ENCODE data around the gene SLC34A3. TPM values are rescaled to one million over a fixed set of nuclear protein-coding genes. Genes with fewer than 3 reads are reported as not detected.
"Not testable (repeated sequence)": the region's sequence is repeated elsewhere in the genome, so short reads cannot be mapped to it uniquely, and the experiment has no call there.

SLC34A3 gene
- total and polyA plus RNA-seq, 4 donors: 0.03 to 0.65 (median 0.12) TPM; not detected in 1

DNA sequence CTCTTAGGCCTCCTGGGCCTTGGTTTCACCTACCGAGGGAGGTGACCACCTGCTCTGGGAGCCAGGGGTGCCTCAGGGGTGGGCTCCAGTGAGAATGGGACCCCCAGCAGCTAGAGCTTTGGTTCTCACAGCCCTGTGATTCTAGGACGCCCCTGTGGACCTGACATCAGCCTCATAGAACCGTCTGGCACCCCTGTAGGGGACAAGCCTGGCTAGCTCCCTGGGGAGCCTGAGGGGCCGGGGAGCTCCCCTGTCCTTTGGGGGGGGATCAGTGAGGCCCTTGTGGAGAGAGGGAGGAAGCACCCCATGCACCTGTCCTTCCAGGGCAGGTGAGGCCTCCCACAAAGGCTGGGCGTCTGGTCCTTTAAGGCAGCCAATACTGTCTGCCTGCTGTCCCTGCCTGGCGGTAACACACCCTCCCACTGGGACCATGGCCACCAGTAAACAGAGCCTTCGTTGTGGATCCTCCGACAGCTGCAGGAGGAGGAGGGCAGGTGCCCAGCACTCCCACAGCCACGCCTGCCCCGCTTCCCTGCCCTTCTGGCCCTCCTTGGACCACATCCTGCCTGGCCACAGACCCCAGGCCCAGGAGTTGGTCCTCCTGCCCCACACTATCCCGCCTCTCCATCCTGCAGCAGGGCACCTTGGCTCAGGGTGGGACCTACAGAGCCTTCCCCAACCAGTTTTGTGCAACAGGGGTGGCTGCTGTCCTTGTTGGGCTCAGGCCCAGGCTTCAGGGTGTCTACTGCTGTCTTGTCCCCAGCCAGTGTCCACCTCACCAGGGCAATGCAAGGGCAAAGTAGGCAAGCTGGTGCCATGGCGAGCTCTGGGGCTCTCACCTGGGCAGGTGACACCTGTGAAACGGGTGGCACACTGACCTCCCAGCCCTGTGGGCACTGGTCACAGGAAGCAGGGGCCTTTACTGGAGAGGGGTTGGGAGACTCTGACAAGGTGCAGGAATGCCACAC lies 7.3 kb downstream of the SLC34A3 start:
- TF ChIP-seq, protein P1, sequence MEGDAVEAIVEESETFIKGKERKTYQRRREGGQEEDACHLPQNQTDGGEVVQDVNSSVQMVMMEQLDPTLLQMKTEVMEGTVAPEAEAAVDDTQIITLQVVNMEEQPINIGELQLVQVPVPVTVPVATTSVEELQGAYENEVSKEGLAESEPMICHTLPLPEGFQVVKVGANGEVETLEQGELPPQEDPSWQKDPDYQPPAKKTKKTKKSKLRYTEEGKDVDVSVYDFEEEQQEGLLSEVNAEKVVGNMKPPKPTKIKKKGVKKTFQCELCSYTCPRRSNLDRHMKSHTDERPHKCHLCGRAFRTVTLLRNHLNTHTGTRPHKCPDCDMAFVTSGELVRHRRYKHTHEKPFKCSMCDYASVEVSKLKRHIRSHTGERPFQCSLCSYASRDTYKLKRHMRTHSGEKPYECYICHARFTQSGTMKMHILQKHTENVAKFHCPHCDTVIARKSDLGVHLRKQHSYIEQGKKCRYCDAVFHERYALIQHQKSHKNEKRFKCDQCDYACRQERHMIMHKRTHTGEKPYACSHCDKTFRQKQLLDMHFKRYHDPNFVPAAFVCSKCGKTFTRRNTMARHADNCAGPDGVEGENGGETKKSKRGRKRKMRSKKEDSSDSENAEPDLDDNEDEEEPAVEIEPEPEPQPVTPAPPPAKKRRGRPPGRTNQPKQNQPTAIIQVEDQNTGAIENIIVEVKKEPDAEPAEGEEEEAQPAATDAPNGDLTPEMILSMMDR (IDR thresholded peaks at IDR 0.05; ENCODE audit: control extremely low read depth, extremely low read depth): no peak
- DNase-seq (no peak), ATAC-seq (ENCODE audit: insufficient read depth, low FRiP score) (no peak)
- Histone ChIP-seq H3K9ac (ENCODE audit: insufficient read depth in 1 of 2, low read length in 2 of 2) (no peak overlapping the region), H3K4me1 (ENCODE audit: control insufficient read depth in 5 of 5, insufficient read depth in 5 of 5, low read length in 5 of 5) (peaks cover 0 to 26% (median 9%) of the 10 kb centered on the region in 5 donors), H3K9me3 (ENCODE audit: control insufficient read depth in 4 of 4, insufficient read depth in 3 of 4, low read length in 3 of 4) (no peaks in the 10 kb centered on the region), H3K36me3 (ENCODE audit: control insufficient read depth in 4 of 4, insufficient read depth in 4 of 4, low read length in 4 of 4) (peaks cover 0 to 11% (median 6%) of the 10 kb centered on the region in 4 donors), H3K27me3 (ENCODE audit: control insufficient read depth in 3 of 3, insufficient read depth in 3 of 3, low read length in 2 of 3) (no peaks in the 10 kb centered on the region), H3K4me3 (no peak overlapping the region), H3K27ac (ENCODE audit: low read depth in 1 of 2, low read length in 1 of 2) (no peak overlapping the region)
- WGBS, 2 donors: 82 to 83% methylated on average over 13 of the region's 13 CpGs

DNA sequence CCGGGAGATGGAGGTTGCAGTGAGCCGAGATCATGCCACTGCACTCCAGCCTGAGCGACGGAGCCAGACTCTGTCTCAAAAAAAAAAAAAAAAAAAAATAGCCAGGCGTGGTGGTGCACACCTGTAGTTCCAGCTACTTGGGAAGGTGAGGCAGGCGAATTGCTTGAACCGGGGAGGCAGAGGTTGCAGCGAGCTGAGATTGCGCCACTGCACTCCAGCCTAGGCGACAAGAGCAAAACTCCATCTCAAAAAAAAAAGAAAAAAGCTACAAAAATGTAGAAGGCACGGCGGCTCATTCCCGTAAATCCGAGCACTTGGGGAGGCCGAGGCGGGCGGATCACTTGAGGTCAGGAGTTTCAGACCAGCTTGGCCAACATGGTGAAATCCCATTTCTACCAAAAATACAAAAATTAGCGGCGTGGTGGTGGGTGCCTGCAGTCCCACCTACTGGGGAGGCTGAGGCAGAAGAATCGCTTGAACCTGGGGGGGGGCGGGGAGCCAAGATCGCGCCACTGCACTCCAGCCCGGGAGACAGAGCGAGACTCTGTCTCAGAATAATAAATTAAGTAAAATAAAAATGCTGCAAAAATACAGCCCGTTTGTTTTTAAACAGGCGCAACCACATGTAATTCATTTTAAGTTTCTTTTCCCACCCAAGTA lies 9.0 kb downstream of the SLC34A3 start:
- not testable (repeated sequence) for H3K27me3 ChIP-seq (ENCODE audit: control insufficient read depth in 3 of 3, insufficient read depth in 3 of 3, low read length in 2 of 3); DNase-seq; H3K9me3 ChIP-seq (ENCODE audit: control insufficient read depth in 4 of 4, insufficient read depth in 3 of 4, low read length in 3 of 4); ATAC-seq (ENCODE audit: insufficient read depth, low FRiP score)
- Histone ChIP-seq H3K36me3 (ENCODE audit: control insufficient read depth in 4 of 4, insufficient read depth in 4 of 4, low read length in 4 of 4) (peaks cover 0 to 20% (median 12%) of the 10 kb centered on the region in 4 donors), H3K27ac (ENCODE audit: low read depth in 1 of 2, low read length in 1 of 2) (peak overlapping the region; percentile 97), H3K4me3 (peak overlapping the region; percentile 47), H3K9ac (ENCODE audit: insufficient read depth in 1 of 2, low read length in 2 of 2) (peak overlapping the region in 1 of 2 donors; percentile 53), H3K4me1 (ENCODE audit: control insufficient read depth in 5 of 5, insufficient read depth in 5 of 5, low read length in 5 of 5) (peaks cover 0 to 27% (median 9%) of the 10 kb centered on the region in 5 donors)
- WGBS, 2 donors: 50 to 51% methylated on average over 27 of the region's 27 CpGs

DNA sequence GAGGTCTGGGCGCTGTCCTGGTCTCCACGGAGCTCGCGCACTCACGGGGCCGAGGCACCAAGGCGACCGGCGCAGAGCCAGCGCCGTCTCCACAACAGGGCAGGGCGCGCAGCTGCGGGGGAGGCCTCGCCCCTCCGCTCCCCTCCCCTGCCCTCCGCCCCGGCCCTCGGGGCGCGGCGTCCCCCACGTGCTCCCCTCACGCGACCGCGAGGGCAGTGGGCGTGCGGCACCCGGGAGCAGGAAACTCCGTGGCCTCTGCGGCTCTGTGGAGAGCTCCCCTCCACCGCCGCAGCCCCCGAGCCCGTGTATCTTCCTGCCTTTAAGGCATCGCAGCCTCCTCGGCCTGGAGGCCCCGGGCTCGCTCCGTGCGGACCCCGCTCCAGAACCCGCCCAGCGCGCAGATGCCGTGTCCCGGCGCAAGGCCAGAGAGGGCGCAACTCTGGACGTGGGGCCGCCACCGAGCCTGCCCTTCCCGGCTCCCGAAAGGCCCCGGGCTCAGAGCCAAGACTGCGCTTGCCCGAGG lies 9.7 kb downstream of the SLC34A3 start:
- H3K36me3 ChIP-seq (ENCODE audit: control insufficient read depth in 4 of 4, insufficient read depth in 4 of 4, low read length in 4 of 4): peaks cover 0 to 20% (median 12%) of the 10 kb centered on the region in 4 donors
- TF ChIP-seq, protein P1 (IDR thresholded peaks at IDR 0.05; ENCODE audit: control extremely low read depth, extremely low read depth): no peak
- no peaks in the 10 kb centered on the region for H3K27me3 ChIP-seq (ENCODE audit: control insufficient read depth in 3 of 3, insufficient read depth in 3 of 3, low read length in 2 of 3)
- peak overlapping the region; percentile 47 for H3K4me3 ChIP-seq
- peak; percentile 15 for ATAC-seq (ENCODE audit: insufficient read depth, low FRiP score)
- H3K9ac ChIP-seq (ENCODE audit: insufficient read depth in 1 of 2, low read length in 2 of 2): peak overlapping the region in 1 of 2 donors; percentile 53
- 0 to 1% methylated on average over 41 to 58 of the region's 58 CpGs for WGBS, 2 donors
- peaks cover 0 to 27% (median 9%) of the 10 kb centered on the region in 5 donors for H3K4me1 ChIP-seq (ENCODE audit: control insufficient read depth in 5 of 5, insufficient read depth in 5 of 5, low read length in 5 of 5)
- peak; percentile 87 to 91 (median 88) for DNase-seq
- H3K27ac ChIP-seq (ENCODE audit: low read depth in 1 of 2, low read length in 1 of 2): peak overlapping the region; percentile 97
- no peaks in the 10 kb centered on the region for H3K9me3 ChIP-seq (ENCODE audit: control insufficient read depth in 4 of 4, insufficient read depth in 3 of 4, low read length in 3 of 4)

Data from lung (tissue), 12 donors.